Measurements from ENCODE around the gene NEK4.

Gene NEK4

DNA sequence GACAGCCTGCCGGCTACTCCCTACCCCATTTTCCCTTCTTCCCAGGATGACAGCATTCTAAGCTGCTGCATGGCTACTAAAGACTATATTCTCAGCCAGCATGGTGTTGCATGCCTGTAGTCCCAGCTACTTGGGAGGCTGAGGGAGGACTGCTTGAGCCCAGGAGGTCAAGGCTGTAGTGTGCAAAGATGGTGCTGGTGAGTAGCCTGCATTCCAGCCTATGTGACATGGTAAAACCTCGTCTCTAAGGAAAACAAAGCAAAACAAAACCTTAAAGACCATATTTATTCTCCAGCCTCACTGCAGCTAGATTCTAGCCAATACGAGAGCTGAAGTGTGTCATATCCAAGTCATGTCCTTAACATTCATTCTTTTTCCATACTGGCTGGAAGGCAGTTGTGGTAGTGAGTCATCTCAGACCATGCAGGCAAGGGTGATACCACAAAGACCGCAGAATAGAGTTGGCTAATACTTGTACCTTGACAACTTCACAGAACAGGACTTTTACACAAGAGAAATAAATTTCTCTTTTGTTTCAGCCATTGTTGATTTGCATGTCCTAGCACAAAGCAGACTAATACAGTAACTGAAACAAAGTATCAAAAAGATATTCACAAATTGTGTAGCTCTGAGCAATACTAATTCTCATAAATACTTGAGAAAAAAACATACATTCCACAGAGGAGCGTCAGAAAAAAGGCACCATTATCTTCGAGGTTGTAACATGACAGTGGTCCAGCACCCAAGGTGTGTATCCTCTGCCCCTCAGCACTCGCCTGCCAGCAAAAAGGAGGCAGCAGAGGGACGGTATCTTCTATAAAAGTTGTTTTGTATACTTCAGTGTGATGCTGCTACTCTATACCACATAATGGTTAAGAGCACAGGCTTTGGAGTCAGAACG, 99.9 kb downstream of the NEK4 start:
- CTCF ChIA-PET: interaction anchor here (1.6 kb wide), 1 partner anchor 243 kb away, joined by 4 read pairs; no protein-coding TSS in a partner anchor
- TF ChIP-seq ZNF777 (tag by site-specific recombination; IDR thresholded peaks at IDR 0.05; ENCODE audit: borderline replicate concordance) (no peak), GLIS1 (tag by site-specific recombination; IDR thresholded peaks at IDR 0.05) (peak; percentile 19; the same call in 1 of the 2 replicates), ZNF501 (tag by site-specific recombination; IDR thresholded peaks at IDR 0.05) (no peak), ZNF600 (tag by site-specific recombination; IDR thresholded peaks at IDR 0.05) (peak; percentile 78), ZNF843 (tag by site-specific recombination; IDR thresholded peaks at IDR 0.05) (no peak)
- no peak overlapping the region for H3K27ac ChIP-seq (ENCODE audit: extremely low read depth, low read depth, low read length)
- no peak overlapping the region for H3K4me3 ChIP-seq (ENCODE audit: low read depth, low read length)
- no peaks in the 10 kb centered on the region for H3K9me3 ChIP-seq (ENCODE audit: control insufficient read depth, insufficient read depth, low read depth, low read length)
- no peaks in the 10 kb centered on the region for H3K4me1 ChIP-seq (ENCODE audit: control insufficient read depth, insufficient read depth, low read length)
- POLR2A ChIA-PET: no interaction called here
- peaks cover 5 to 62% of the 10 kb centered on the region in 2 experiments for H3K36me3 ChIP-seq (ENCODE audit: control insufficient read depth in 2 of 2, insufficient read depth in 1 of 2, low read length in 2 of 2)

DNA sequence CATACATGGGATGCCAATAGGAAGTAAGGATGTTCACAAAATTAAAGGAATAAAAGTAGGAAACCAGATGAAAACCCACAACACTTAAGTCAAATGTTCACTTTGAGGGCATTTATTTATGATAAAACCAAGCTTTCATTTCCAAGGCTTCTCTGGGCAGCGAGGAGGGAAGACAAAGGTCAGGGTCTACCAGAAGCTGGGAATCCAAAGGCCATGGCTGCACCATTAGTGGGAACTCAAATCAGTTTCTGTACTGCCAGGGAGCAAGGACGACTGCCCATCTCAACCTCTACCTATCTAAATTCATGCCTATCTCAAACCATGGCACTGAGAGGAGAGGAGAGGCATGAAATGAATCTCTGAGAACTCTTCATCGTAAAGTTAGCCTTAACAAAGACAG, 107.6 kb downstream of the NEK4 start:
- peaks cover 20 to 82% of the 10 kb centered on the region in 2 experiments for H3K36me3 ChIP-seq (ENCODE audit: control insufficient read depth in 2 of 2, insufficient read depth in 1 of 2, low read length in 2 of 2)
- ChIA-PET CTCF (no interaction called here), POLR2A (no interaction called here)
- no peaks in the 10 kb centered on the region for H3K4me1 ChIP-seq (ENCODE audit: control insufficient read depth, insufficient read depth, low read length)
- no peaks in the 10 kb centered on the region for H3K9me3 ChIP-seq (ENCODE audit: control insufficient read depth, insufficient read depth, low read depth, low read length)
- no peak overlapping the region for H3K4me3 ChIP-seq (ENCODE audit: low read depth, low read length)
- H3K27ac ChIP-seq (ENCODE audit: extremely low read depth, low read depth, low read length): no peak overlapping the region
- TF ChIP-seq ZNF473 (tag by site-specific recombination; IDR thresholded peaks at IDR 0.05) (no peak), ZNF560 (tag by site-specific recombination; IDR thresholded peaks at IDR 0.05; ENCODE audit: borderline replicate concordance) (no peak), ZNF350 (tag by site-specific recombination; IDR thresholded peaks at IDR 0.05) (no peak), ZNF701 (tag by site-specific recombination; IDR thresholded peaks at IDR 0.05) (no peak), ZNF239 (tag by site-specific recombination; IDR thresholded peaks at IDR 0.05) (no peak), ZSCAN23 (tag by site-specific recombination; IDR thresholded peaks at IDR 0.05) (no peak), ZNF777 (tag by site-specific recombination; IDR thresholded peaks at IDR 0.05; ENCODE audit: borderline replicate concordance) (no peak), ZNF623 (tag by site-specific recombination; IDR thresholded peaks at IDR 0.05) (no peak), ZNF843 (tag by site-specific recombination; IDR thresholded peaks at IDR 0.05) (no peak), ZNF707 (tag by site-specific recombination; IDR thresholded peaks at IDR 0.05) (no peak), REPIN1 (tag by site-specific recombination; IDR thresholded peaks at IDR 0.05; ENCODE audit: low read depth) (no peak), ZNF211 (tag by site-specific recombination; IDR thresholded peaks at IDR 0.05; ENCODE audit: low read depth) (no peak), ZNF394 (tag by site-specific recombination; IDR thresholded peaks at IDR 0.05; ENCODE audit: borderline replicate concordance) (no peak), SCRT1 (tag by site-specific recombination; IDR thresholded peaks at IDR 0.05; ENCODE audit: borderline replicate concordance) (no peak), SP3 (tag by site-specific recombination; IDR thresholded peaks at IDR 0.05) (no peak), ZBTB48 (tag by site-specific recombination; IDR thresholded peaks at IDR 0.05) (no peak)
- TF ChIP-seq, protein P1, sequence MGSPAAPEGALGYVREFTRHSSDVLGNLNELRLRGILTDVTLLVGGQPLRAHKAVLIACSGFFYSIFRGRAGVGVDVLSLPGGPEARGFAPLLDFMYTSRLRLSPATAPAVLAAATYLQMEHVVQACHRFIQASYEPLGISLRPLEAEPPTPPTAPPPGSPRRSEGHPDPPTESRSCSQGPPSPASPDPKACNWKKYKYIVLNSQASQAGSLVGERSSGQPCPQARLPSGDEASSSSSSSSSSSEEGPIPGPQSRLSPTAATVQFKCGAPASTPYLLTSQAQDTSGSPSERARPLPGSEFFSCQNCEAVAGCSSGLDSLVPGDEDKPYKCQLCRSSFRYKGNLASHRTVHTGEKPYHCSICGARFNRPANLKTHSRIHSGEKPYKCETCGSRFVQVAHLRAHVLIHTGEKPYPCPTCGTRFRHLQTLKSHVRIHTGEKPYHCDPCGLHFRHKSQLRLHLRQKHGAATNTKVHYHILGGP (tag by site-specific recombination; IDR thresholded peaks at IDR 0.05): no peak
- TF ChIP-seq, protein P2, sequence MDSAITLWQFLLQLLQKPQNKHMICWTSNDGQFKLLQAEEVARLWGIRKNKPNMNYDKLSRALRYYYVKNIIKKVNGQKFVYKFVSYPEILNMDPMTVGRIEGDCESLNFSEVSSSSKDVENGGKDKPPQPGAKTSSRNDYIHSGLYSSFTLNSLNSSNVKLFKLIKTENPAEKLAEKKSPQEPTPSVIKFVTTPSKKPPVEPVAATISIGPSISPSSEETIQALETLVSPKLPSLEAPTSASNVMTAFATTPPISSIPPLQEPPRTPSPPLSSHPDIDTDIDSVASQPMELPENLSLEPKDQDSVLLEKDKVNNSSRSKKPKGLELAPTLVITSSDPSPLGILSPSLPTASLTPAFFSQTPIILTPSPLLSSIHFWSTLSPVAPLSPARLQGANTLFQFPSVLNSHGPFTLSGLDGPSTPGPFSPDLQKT (IDR thresholded peaks at IDR 0.05; ENCODE audit: borderline replicate concordance, low read depth, low read length): no peak
- TF ChIP-seq, protein P3, sequence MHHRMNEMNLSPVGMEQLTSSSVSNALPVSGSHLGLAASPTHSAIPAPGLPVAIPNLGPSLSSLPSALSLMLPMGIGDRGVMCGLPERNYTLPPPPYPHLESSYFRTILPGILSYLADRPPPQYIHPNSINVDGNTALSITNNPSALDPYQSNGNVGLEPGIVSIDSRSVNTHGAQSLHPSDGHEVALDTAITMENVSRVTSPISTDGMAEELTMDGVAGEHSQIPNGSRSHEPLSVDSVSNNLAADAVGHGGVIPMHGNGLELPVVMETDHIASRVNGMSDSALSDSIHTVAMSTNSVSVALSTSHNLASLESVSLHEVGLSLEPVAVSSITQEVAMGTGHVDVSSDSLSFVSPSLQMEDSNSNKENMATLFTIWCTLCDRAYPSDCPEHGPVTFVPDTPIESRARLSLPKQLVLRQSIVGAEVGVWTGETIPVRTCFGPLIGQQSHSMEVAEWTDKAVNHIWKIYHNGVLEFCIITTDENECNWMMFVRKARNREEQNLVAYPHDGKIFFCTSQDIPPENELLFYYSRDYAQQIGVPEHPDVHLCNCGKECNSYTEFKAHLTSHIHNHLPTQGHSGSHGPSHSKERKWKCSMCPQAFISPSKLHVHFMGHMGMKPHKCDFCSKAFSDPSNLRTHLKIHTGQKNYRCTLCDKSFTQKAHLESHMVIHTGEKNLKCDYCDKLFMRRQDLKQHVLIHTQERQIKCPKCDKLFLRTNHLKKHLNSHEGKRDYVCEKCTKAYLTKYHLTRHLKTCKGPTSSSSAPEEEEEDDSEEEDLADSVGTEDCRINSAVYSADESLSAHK (tag by site-specific recombination; IDR thresholded peaks at IDR 0.05): no peak
